Measurements from ENCODE around the gene IRF4. TPM values are rescaled to one million over a fixed set of nuclear protein-coding genes. Genes with fewer than 3 reads are reported as not detected.

The IRF4 gene
- total RNA-seq, 4 donors from 2014 or later: 3.5 to 5.8 (median 4.1) TPM

DNA sequence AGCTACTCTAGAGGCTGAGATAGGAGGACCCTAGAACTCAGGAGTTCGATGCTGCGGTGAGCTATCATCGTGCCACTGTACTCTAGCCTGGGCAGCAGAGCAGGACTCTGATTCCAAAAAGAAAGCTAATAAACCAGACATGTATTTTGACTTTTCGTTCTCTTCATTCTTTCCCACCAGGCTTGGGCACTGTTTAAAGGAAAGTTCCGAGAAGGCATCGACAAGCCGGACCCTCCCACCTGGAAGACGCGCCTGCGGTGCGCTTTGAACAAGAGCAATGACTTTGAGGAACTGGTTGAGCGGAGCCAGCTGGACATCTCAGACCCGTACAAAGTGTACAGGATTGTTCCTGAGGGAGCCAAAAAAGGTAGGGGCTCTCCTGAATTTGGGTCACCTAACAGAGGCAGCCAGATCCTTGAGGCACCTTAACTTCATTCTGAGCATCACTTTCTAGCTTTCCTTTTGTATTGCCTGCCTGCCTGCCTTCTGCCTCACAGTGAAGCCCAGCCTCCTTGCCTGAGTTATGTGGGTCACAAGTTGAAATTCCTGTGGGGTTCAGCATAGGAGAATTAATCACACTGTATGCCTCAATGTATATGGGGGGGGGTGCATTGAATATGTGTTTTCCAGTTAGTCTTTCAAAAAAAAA, 3.2 kb downstream of the IRF4 start:
- no peak for ATAC-seq (ENCODE audit: low FRiP score)

DNA sequence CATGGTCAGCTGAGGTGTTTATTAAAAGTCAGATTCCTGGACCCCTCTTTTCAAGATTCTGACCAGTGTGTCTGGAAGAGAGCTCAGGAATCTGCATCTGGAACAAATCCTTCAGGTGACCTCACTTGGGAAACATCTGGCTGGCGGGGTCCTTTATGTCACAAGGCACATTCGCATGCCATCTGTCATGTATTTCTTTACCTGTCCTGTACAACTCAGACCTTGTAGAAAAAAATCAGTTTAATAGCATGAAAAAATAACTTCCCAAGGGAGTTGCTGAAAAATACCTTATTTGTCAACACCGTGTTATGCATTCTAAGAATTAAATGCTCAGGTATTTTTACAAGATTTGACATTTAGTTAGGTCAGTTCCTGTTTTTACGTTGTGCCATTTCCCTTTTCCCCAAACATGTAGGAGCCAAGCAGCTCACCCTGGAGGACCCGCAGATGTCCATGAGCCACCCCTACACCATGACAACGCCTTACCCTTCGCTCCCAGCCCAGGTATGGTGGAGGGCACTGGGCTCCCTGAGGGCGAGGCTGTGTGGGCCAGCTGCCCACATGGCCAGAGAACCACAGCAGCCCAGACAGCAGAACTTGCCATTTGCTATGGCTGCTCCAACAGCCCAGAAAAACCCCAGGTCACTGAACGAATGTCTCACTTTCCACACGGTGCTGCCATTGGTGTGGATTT, 4.0 kb downstream of the IRF4 start:
- no peak for DNase-seq (ENCODE audit: low spot score)
- TF ChIP-seq, protein P1, sequence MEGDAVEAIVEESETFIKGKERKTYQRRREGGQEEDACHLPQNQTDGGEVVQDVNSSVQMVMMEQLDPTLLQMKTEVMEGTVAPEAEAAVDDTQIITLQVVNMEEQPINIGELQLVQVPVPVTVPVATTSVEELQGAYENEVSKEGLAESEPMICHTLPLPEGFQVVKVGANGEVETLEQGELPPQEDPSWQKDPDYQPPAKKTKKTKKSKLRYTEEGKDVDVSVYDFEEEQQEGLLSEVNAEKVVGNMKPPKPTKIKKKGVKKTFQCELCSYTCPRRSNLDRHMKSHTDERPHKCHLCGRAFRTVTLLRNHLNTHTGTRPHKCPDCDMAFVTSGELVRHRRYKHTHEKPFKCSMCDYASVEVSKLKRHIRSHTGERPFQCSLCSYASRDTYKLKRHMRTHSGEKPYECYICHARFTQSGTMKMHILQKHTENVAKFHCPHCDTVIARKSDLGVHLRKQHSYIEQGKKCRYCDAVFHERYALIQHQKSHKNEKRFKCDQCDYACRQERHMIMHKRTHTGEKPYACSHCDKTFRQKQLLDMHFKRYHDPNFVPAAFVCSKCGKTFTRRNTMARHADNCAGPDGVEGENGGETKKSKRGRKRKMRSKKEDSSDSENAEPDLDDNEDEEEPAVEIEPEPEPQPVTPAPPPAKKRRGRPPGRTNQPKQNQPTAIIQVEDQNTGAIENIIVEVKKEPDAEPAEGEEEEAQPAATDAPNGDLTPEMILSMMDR (IDR thresholded peaks at IDR 0.05): no peak
- no peak for ATAC-seq (ENCODE audit: low FRiP score)

More for the DNA sequence above, 3.2 kb downstream of the IRF4 start:
- no peak for DNase-seq (ENCODE audit: low spot score)
- TF ChIP-seq, protein P1 (IDR thresholded peaks at IDR 0.05): no peak

GRCh38 chr6:396126-396520, 4.6 kb downstream of the IRF4 start:
- TF ChIP-seq, protein P1 (IDR thresholded peaks at IDR 0.05): no peak
- DNase-seq (ENCODE audit: low spot score) (no peak), ATAC-seq (ENCODE audit: low FRiP score) (no peak)

DNA sequence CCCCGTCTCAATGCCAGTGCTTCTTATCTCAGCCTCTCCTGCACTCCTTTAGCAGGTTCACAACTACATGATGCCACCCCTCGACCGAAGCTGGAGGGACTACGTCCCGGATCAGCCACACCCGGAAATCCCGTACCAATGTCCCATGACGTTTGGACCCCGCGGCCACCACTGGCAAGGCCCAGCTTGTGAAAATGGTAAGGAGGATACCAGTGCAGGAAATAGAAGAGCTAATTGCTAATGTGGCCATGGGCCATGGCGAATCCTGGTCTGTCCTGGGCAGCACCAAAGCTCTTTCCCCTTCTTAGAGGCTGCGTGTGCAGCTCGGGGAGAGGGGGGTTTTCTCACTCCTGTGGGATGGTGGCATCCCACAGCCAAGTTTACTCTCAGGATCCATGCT, 5.5 kb downstream of the IRF4 start:
- no peak for ATAC-seq (ENCODE audit: low FRiP score)
- TF ChIP-seq, protein P1 (IDR thresholded peaks at IDR 0.05): no peak

GRCh38 chr6:397604-398003, 6.1 kb downstream of the IRF4 start:
- no peak for DNase-seq (ENCODE audit: low spot score)
- no peak for ATAC-seq (ENCODE audit: low FRiP score)
- TF ChIP-seq, protein P1 (IDR thresholded peaks at IDR 0.05): no peak

More for the DNA sequence above, 5.5 kb downstream of the IRF4 start:
- no peak for DNase-seq (ENCODE audit: low spot score)

DNA sequence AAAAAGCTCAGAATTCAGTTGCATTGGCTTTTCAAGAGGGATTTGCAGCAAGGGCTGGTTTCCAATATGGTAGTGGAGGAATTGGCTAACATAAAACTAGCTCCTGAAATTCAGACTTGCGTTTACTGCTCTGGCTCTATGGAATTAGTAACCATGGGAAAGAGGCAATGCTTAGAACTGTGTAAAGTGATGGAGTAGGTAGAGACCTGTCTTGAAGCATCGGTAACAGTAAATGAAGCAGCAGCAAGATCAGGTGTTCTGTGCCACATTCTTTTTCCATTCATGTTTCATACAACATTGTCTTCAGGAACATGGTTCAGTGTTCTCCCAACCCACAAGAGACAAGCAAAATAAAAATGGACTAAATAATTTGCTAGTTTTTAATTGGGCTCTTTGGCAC, 6.5 kb downstream of the IRF4 start:
- TF ChIP-seq, protein P1 (IDR thresholded peaks at IDR 0.05): no peak
- DNase-seq (ENCODE audit: low spot score): no peak
- ATAC-seq (ENCODE audit: low FRiP score): no peak

Data from omental fat pad (tissue), 4 donors.